ENCODE measurements around the gene TMEM107. TPM values are rescaled to one million over a fixed set of nuclear protein-coding genes. Genes with fewer than 3 reads are reported as not detected.
A peak's percentile ranks its signal among the peaks of the same experiment; 100 is the strongest.

The TMEM107 gene
- total and polyA plus RNA-seq, 10 of the 15 experiments (the other 5 are each of a cell fraction or from before 2014, with no cell fraction given), result 7.9 to 38.7 (median 22.9) TPM

GRCh38 chr17:8223356-8224126 is 47.4 kb upstream of the TMEM107 start (continued):
- TF ChIP-seq POLR2AphosphoS5 (IDR thresholded peaks at IDR 0.05; ENCODE audit: low read length), result 0 out of 2 replicates have a peak, but pooled peaks have one; percentile 17
- TF ChIP-seq YY1 (IDR thresholded peaks at IDR 0.05; ENCODE audit: low read depth, low read length), result 0 out of 2 replicates have a peak, but pooled peaks have one; percentile 7
- TF ChIP-seq HDAC6 (IDR thresholded peaks at IDR 0.05; ENCODE audit: unreplicated experiment), result no peak
- TF ChIP-seq ESRRA (IDR thresholded peaks at IDR 0.05; ENCODE audit: low read length), result no peak
- TF ChIP-seq ZNF207 (IDR thresholded peaks at IDR 0.05; ENCODE audit: borderline replicate concordance), result 0 out of 2 replicates have a peak, but pooled peaks have one; percentile 19
- 0 out of 2 replicates have a peak, but pooled peaks have one; percentile 2 for TF ChIP-seq PAX5 (IDR thresholded peaks at IDR 0.05; ENCODE audit: borderline replicate concordance, low read depth, low read length)
- TF ChIP-seq SMC3 (IDR thresholded peaks at IDR 0.05; ENCODE audit: borderline replicate concordance, low read length), result no peak
- TF ChIP-seq CBFB (IDR thresholded peaks at IDR 0.05; ENCODE audit: low read depth), result 0 out of 2 replicates have a peak, but pooled peaks have one; percentile 14
- TF ChIP-seq CEBPZ (IDR thresholded peaks at IDR 0.05; ENCODE audit: low read depth, low read length), result no peak
- 0 out of 2 replicates have a peak, but pooled peaks have one; percentile 11 for TF ChIP-seq BACH1 (IDR thresholded peaks at IDR 0.05; ENCODE audit: borderline replicate concordance)
- TF ChIP-seq CHD4 (IDR thresholded peaks at IDR 0.05), result no peak
- peak; percentile 16; the same call in 1 of the 2 replicates for TF ChIP-seq RELB (IDR thresholded peaks at IDR 0.05; ENCODE audit: low read depth)
- TF ChIP-seq RELA (IDR thresholded peaks at IDR 0.05; ENCODE audit: borderline replicate concordance, partially characterized antibody), result no peak
